ENCODE data around the gene OOSP3. TPM values are rescaled to one million over a fixed set of nuclear protein-coding genes. Genes with fewer than 3 reads are reported as not detected.

Gene OOSP3
- total and polyA plus RNA-seq, 8 donors = not detected

DNA sequence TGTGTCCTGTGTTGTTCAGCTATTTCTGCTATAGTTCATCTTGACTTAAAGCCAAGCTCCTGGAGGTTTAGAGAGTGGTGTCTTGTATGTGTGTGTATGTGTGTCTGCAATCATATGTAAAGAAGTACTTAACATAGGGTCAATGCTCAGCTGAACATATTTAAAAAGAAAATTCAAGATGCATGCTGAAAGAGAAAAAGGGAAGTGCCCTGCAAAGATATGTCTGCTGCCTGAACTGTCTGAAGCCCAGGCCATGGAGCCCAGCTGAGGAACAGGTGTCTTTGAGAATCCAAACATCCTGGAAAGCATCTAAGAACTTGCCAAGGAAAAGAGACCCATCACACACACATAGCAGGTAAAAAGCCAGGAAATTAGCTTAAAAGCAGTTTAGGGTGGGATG lies 18.9 kb upstream of the OOSP3 start:
- Histone ChIP-seq H3K27me3 (no peaks in the 10 kb centered on the region), H3K4me1 (peaks cover 0 to 11% (median 3%) of the 10 kb centered on the region in 3 donors), H3K27ac (no peak overlapping the region), H3K36me3 (no peaks in the 10 kb centered on the region), H3K9me3 (no peaks in the 10 kb centered on the region), H3K4me3 (no peak overlapping the region)
- ATAC-seq (no peak), FAIRE-seq (no peak), DNase-seq (no peak)
- intact Hi-C loops (cut with DNase I) = no loop called here
- TF ChIP-seq, protein P1, sequence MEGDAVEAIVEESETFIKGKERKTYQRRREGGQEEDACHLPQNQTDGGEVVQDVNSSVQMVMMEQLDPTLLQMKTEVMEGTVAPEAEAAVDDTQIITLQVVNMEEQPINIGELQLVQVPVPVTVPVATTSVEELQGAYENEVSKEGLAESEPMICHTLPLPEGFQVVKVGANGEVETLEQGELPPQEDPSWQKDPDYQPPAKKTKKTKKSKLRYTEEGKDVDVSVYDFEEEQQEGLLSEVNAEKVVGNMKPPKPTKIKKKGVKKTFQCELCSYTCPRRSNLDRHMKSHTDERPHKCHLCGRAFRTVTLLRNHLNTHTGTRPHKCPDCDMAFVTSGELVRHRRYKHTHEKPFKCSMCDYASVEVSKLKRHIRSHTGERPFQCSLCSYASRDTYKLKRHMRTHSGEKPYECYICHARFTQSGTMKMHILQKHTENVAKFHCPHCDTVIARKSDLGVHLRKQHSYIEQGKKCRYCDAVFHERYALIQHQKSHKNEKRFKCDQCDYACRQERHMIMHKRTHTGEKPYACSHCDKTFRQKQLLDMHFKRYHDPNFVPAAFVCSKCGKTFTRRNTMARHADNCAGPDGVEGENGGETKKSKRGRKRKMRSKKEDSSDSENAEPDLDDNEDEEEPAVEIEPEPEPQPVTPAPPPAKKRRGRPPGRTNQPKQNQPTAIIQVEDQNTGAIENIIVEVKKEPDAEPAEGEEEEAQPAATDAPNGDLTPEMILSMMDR (IDR thresholded peaks at IDR 0.05) = no peak

DNA sequence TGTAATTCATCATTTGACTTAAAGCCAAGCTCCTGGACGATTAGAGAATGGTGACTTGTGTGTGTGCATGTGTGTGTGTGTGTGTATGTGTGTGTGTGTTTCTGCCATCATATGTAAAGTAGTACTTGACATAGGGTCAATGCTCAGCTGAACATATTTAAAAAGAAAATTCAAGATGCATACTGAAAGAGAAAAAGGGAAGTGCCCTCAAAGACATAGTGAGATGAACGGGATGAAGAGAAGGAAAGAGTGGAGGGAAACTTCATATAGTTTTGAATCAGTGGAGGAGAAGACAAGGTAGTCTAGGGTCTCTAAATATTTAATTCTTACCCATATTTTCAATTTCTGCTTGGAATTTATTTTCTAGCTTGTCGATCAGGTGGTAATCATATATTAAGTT lies 16.3 kb upstream of the OOSP3 start:
- ATAC-seq (no peak), FAIRE-seq (no peak), DNase-seq (no peak)
- Histone ChIP-seq H3K36me3 (no peaks in the 10 kb centered on the region), H3K27ac (no peak overlapping the region), H3K27me3 (no peaks in the 10 kb centered on the region), H3K9me3 (no peaks in the 10 kb centered on the region), H3K4me3 (no peak overlapping the region), H3K4me1 (peaks cover 0 to 19% (median 0%) of the 10 kb centered on the region in 3 donors)
- TF ChIP-seq, protein P1 (IDR thresholded peaks at IDR 0.05) = no peak
- WGBS, 2 donors = 73 to 85% methylated on average over 3 of the region's 3 CpGs
- intact Hi-C loops (cut with DNase I) = no loop called here

DNA sequence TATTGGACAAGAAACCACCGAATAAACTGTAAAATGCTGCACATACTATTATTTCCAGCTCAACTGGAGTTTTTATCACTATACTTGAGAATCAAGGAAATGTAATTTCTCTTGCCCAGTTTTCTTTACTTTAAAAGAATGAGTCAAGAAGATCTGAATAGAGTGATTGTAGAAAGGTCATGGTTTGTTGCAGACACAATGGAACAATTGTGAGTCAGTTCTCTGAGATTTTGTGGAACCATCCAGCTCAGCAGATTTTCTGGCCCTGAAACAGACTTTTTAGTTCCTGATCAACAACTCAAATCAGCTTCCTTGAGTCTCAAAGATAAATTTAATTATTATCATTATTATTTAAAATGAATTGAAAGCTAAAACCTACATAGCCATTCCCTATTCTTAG lies 13.6 kb upstream of the OOSP3 start:
- WGBS, 2 donors = 42 to 44% methylated on average over 1 of the region's 1 CpG
- no peak for DNase-seq
- peak in 3 of 4 donors; percentile 71 to 79 (median 78) for ATAC-seq
- H3K9me3 ChIP-seq = no peaks in the 10 kb centered on the region
- intact Hi-C loops (cut with DNase I) = no loop called here
- H3K36me3 ChIP-seq = no peaks in the 10 kb centered on the region
- H3K27ac ChIP-seq = peak overlapping the region in 2 of 4 donors; percentile 68 to 77
- H3K4me1 ChIP-seq = peaks cover 0 to 15% (median 0%) of the 10 kb centered on the region in 3 donors
- TF ChIP-seq, protein P1 (IDR thresholded peaks at IDR 0.05) = no peak
- FAIRE-seq = no peak
- H3K27me3 ChIP-seq = no peaks in the 10 kb centered on the region
- H3K4me3 ChIP-seq = no peak overlapping the region

DNA sequence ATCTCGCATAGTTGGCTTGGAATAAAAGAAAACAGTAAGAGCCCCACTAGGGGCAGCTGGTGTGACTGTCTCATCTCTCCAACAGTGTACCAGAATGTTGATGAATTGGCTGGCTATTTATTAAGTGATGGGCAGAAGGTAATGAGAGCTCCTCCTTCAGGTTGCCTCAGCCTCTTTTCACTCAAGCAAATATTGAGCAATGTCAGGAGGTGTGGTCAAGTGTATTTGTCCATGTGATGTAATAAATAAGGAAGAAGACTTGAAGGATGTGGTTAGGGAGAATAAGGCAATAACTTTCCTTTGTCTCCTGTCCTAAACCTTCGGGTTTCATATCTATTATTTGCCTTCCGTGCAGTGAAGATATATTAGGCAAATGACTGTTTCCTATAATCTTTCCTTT lies 12.2 kb upstream of the OOSP3 start, which contains the start of gene TCN1:
TSS of gene TCN1 (minus strand) at position 91 of the 400 bp plus-strand sequence. CDS start at position 74, 17 bp downstream.
- H3K4me3 ChIP-seq = no peak within 1 kb of the TSS
- H3K36me3 ChIP-seq = no peaks in the 10 kb centered on the region
- peaks cover 0 to 15% (median 0%) of the 10 kb centered on the region in 3 donors for H3K4me1 ChIP-seq
- peaks cover 0 to 4% (median 0%) of the 10 kb centered on the region in 4 donors for H3K9me3 ChIP-seq
- peak in 3 of 4 donors; percentile 48 to 84 (median 80) for ATAC-seq
- no peak for DNase-seq
- H3K27me3 ChIP-seq = no peaks in the 10 kb centered on the region
- intact Hi-C loops (cut with DNase I) = no loop called here
- WGBS, 2 donors = 39 to 44% methylated on average over 3 of the region's 3 CpGs
- TF ChIP-seq, protein P1 (IDR thresholded peaks at IDR 0.05) = no peak
- H3K27ac ChIP-seq = peak within 1 kb of the TSS in 2 of 4 donors; percentile 68 to 77
- no peak for FAIRE-seq

DNA sequence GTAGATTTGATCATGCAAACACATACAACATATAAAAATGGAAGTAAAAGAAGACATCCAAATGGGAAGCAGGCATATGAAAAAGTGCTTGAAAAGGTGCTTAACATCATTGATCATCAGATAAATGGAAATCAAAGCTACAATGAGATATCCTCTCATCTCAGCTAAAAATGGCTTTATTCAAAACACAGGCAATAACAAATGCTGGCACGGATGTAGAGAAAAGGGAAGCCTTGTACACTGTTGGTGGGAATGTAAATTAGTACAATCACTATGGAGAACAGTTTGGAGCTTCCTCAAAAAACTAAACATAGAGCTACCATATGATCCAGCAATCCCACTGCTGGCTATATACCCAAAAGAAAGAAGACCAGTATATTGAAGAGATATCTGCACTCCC lies 11.7 kb upstream of the OOSP3 start:
- DNase-seq (no peak), FAIRE-seq (no peak), ATAC-seq (no peak)
- 78 to 83% methylated on average over 1 of the region's 1 CpG for WGBS, 2 donors
- Histone ChIP-seq H3K27ac (no peak overlapping the region), H3K9me3 (peaks cover 0 to 4% (median 0%) of the 10 kb centered on the region in 4 donors), H3K4me3 (no peak overlapping the region), H3K27me3 (no peaks in the 10 kb centered on the region), H3K4me1 (peaks cover 0 to 15% (median 0%) of the 10 kb centered on the region in 3 donors), H3K36me3 (no peaks in the 10 kb centered on the region)
- TF ChIP-seq, protein P1 (IDR thresholded peaks at IDR 0.05) = no peak
- intact Hi-C loops (cut with DNase I) = no loop called here
